ENCODE data around the gene LAP3.

DNA sequence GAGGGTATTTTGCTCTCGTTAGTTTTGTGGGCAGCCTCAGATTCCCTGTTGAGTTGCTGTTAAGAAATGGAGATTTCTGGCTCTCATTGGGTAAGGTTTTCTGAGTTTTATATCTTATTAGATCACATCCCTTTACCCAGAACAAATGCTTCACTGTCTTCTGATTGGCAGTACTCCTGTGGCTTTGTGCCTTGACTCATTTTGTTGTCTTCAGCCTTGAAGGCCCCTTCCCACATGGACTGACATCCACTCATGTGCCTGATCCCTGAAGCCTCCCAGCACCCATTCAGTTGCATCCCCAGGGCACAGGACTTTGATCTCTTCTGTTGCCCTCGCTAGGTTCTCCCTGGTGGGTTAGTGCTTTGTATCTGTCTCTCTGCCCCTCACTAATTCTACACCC is 47.8 kb downstream of the LAP3 start:
- TF ChIP-seq CTCF (IDR thresholded peaks at IDR 0.05): no peak
- TF ChIP-seq POLR2A (IDR thresholded peaks at IDR 0.05): no peak
